Smooth muscle cell (in vitro differentiated cells): ENCODE results near the gene RDX. TPM values are rescaled to one million over a fixed set of nuclear protein-coding genes. Genes with fewer than 3 reads are reported as not detected.

Experiments used
- DNase-seq: peaks from one replicate; lab custom pipeline; 2025; ENCODE audit not compliant: unreplicated experiment; lab: John Stamatoyannopoulos, UW
- H2AFZ ChIP-seq: fragments of 200-600 bp; sonication (generic); 2 replicates; pipeline ENCODE4 v1.6.0; 2016; ENCODE audit warnings: antibody characterized with exemption, low read depth, mild to moderate bottlenecking
- H3F3A ChIP-seq: fragments of 200-600 bp; sonication (generic); 2 replicates; pipeline ENCODE4 v1.6.0; 2017; ENCODE audit warnings: antibody characterized with exemption, low read depth
- H3K27ac ChIP-seq: fragments of 200-600 bp; sonication (generic); 2 replicates; pipeline ENCODE4 v1.5.1; 2016; ENCODE audit warnings: low read depth, mild to moderate bottlenecking
- H3K27me3 ChIP-seq: fragments of 200-600 bp; sonication (generic); 2 replicates; pipeline ENCODE4 v1.6.1; 2016; ENCODE audit warnings: low read depth, mild to moderate bottlenecking
- H3K36me3 ChIP-seq: fragments of 200-600 bp; sonication (generic); 2 replicates; pipeline ENCODE4 v1.5.1; 2016; ENCODE audit warnings: low read depth
- H3K4me1 ChIP-seq: fragments of 200-600 bp; sonication (generic); 2 replicates; pipeline ENCODE4 v1.5.1; 2016; ENCODE audit warnings: low read depth
- H3K4me2 ChIP-seq: fragments of 200-600 bp; sonication (generic); 2 replicates; pipeline ENCODE4 v1.6.0; 2016; ENCODE audit warnings: mild to moderate bottlenecking
- H3K4me3 ChIP-seq: fragments of 200-600 bp; sonication (generic); 2 replicates; pipeline ENCODE4 v1.5.1; 2016; ENCODE audit warnings: mild to moderate bottlenecking
- H3K79me2 ChIP-seq: fragments of 200-600 bp; sonication (generic); 2 replicates; pipeline ENCODE4 v1.6.0; 2016; ENCODE audit warnings: low read depth, mild to moderate bottlenecking
- H3K9ac ChIP-seq: fragments of 200-600 bp; sonication (generic); 2 replicates; pipeline ENCODE4 v1.6.0; 2016; ENCODE audit warnings: low read depth
- H3K9me3 ChIP-seq: fragments of 200-600 bp; sonication (generic); replicated peaks from 2 replicates; pipeline ENCODE4 v1.5.1; 2016; ENCODE audit warnings: low read depth
- H4K20me1 ChIP-seq: fragments of 200-600 bp; sonication (generic); 2 replicates; pipeline ENCODE4 v1.6.0; 2016; ENCODE audit warnings: low read depth
- WGBS: methylation state at CpG from one replicate; pipeline ENCODE4 v1.1.7; 2016; ENCODE audit warnings: low lambda C conversion rate; 5-methylcytosine and 5-hydroxymethylcytosine counted together
- polyA plus RNA-seq: library from polyadenylated mRNA; unstranded; fragments of >200 nt; fragmentation: Nextera tagmentation; extraction: Ambion mirVana; gene quantifications from 2 replicates; pipeline ENCODE4 v1.2.1, GENCODE V29; 2016
- total RNA-seq: library from RNA; depleted of rRNA; stranded (reverse); fragments of >200 nt; gene quantifications from 2 replicates; pipeline ENCODE4 v1.2.3, GENCODE V29; 2014
- TF ChIP-seq, protein P1 (sequence below): fragments of 200-600 bp; sonication (generic); IDR thresholded peaks from 2 replicates; pipeline ENCODE4 v1.5.1; 2017; ENCODE audit warnings: borderline replicate concordance, mild to moderate bottlenecking, antibody characterized with exemption; ENCODE audit not compliant: insufficient read depth, poor library complexity, severe bottlenecking

Gene RDX
- total and polyA plus RNA-seq, 2 experiments from 2014 or later, result 137 to 165 TPM

DNA sequence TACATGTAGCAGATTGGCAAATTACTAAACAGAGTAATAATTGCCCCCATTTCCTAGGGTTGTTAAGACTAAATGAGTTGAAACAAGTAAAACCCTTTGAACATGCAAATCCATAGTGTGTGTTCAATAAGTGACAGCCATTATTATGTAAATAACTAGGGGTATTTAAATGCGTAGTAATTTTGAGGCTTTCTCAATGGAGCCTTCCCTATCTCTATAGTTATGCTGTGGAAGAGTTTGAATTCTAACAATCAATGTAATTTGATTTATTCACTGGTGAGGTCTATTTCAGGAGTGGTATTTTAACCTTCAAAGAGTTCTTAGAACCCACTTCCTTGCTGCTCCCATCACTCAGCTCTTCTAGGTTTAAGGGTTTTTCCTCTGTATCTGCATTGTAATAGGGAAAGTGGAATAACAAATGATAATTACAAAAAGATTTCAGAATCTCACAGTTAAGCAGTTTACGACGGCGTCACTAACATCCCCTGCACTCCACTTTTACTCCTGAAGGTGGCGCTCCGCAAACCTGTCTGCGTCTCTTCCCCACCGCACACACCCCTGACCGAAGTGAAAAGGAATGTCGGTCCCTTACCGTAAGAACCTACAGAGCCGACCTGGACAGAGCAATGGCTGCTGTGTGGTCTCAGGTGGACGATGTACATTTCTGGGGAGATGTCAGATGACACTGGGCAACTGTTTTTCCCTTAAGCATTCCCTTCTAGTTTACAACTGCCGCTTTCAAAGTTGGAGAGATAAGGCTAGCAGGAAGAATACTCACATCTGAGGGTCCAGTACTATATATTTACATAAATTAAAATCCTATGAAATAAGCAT lies 122.4 kb downstream of the RDX start:
- Histone ChIP-seq H3K27ac (peak overlapping the region; percentile 49), H3K9me3 (no peaks in the 10 kb centered on the region), H3K4me2 (peak overlapping the region; percentile 81), H3F3A (no peaks in the 10 kb centered on the region), H2AFZ (no peak overlapping the region), H3K4me3 (peak overlapping the region; percentile 35), H3K36me3 (no peaks in the 10 kb centered on the region), H3K27me3 (no peaks in the 10 kb centered on the region), H3K9ac (peak overlapping the region; percentile 35), H3K79me2 (no peaks in the 10 kb centered on the region), H3K4me1 (no peaks in the 10 kb centered on the region), H4K20me1 (no peaks in the 10 kb centered on the region)
- 6% methylated on average over 14 of the region's 14 CpGs for WGBS
- peak; percentile 20 for DNase-seq
- TF ChIP-seq, protein P1, sequence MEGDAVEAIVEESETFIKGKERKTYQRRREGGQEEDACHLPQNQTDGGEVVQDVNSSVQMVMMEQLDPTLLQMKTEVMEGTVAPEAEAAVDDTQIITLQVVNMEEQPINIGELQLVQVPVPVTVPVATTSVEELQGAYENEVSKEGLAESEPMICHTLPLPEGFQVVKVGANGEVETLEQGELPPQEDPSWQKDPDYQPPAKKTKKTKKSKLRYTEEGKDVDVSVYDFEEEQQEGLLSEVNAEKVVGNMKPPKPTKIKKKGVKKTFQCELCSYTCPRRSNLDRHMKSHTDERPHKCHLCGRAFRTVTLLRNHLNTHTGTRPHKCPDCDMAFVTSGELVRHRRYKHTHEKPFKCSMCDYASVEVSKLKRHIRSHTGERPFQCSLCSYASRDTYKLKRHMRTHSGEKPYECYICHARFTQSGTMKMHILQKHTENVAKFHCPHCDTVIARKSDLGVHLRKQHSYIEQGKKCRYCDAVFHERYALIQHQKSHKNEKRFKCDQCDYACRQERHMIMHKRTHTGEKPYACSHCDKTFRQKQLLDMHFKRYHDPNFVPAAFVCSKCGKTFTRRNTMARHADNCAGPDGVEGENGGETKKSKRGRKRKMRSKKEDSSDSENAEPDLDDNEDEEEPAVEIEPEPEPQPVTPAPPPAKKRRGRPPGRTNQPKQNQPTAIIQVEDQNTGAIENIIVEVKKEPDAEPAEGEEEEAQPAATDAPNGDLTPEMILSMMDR, result peak; percentile 87

DNA sequence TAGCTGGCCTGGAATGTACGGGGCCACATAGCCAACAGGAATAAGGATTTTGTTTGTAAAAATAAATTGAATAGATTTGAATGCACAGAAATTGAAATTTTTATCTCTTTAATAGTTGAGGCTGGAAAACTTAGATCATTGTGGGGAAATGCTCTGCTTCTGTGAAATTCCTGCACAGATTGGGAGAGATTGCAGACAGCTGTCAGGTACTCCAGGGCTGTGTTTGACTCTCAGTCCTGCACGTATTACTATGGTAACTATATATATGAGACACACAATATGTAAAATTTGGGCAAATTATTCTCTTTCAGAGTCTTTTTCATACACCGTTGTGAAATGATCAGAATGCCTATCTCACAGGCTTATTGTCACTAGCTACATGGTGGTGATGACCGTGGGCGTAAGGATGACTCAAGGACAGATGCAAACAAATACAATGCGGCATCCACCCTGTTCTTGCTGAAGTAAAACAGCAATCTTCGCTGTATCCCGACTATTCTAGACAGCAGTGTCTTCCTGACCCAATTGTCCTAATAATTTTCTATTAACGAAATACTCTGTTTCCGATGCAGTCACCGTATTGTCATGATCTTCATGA lies 123.8 kb downstream of the RDX start:
- no peaks in the 10 kb centered on the region for H3F3A ChIP-seq
- no peaks in the 10 kb centered on the region for H4K20me1 ChIP-seq
- H3K79me2 ChIP-seq, result no peaks in the 10 kb centered on the region
- H3K36me3 ChIP-seq, result no peaks in the 10 kb centered on the region
- H3K4me3 ChIP-seq, result no peak overlapping the region
- TF ChIP-seq, protein P1, result no peak
- H3K9me3 ChIP-seq, result no peaks in the 10 kb centered on the region
- no peak overlapping the region for H3K4me2 ChIP-seq
- no peak overlapping the region for H2AFZ ChIP-seq
- no peak overlapping the region for H3K27ac ChIP-seq
- H3K4me1 ChIP-seq, result no peaks in the 10 kb centered on the region
- no peak for DNase-seq
- WGBS, result 70% methylated on average over 11 of the region's 11 CpGs
- H3K9ac ChIP-seq, result no peak overlapping the region
- H3K27me3 ChIP-seq, result no peaks in the 10 kb centered on the region

DNA sequence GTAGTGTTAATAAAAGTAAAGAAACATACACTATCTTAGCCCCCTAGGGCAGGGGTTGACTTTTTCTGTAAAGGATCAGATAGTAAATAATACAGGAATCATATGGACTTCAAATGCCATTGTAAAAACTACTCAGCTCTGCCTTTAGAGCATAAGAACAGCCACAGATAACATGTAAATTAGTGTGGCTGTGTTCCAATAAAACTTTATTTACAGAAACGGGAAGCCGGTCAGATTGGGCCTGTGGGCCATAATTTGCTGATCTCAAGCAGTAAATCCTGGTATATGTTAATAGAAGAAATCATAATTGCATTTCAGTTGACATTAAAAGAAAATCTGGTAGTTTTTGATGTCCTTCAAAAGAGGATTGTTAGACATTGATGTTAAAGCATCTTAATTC lies 126.7 kb downstream of the RDX start:
- H3K9me3 ChIP-seq, result no peaks in the 10 kb centered on the region
- no peaks in the 10 kb centered on the region for H3K36me3 ChIP-seq
- H3K27ac ChIP-seq, result no peak overlapping the region
- H3K27me3 ChIP-seq, result no peaks in the 10 kb centered on the region
- TF ChIP-seq, protein P1, result no peak
- no peak overlapping the region for H3K9ac ChIP-seq
- no peaks in the 10 kb centered on the region for H4K20me1 ChIP-seq
- H3K4me1 ChIP-seq, result no peaks in the 10 kb centered on the region
- no peaks in the 10 kb centered on the region for H3F3A ChIP-seq
- no peak overlapping the region for H3K4me3 ChIP-seq
- H2AFZ ChIP-seq, result no peak overlapping the region
- WGBS, result 76% methylated on average over 2 of the region's 2 CpGs
- DNase-seq, result no peak
- no peaks in the 10 kb centered on the region for H3K79me2 ChIP-seq
- no peak overlapping the region for H3K4me2 ChIP-seq
